HG02610 (cell line): ENCODE data around the gene LYPD6B.
"Not testable (repeated sequence)": the region's sequence is repeated elsewhere in the genome, so short reads cannot be mapped to it uniquely, and the experiment has no call there.

Source experiments
- ATAC-seq: cut with Tn5 transposase; IDR thresholded peaks from one replicate; pipeline ENCODE4 v1.9.1; 2021; ENCODE audit warnings: mild to moderate bottlenecking, moderate library complexity; ENCODE audit not compliant: unreplicated experiment

The LYPD6B gene

GRCh38 chr2:149185942-149186490 lies 147.5 kb downstream of the LYPD6B start:
- no peak for ATAC-seq

- no peak for ATAC-seq
These were observed 148.6 kb downstream of the LYPD6B start for GRCh38 chr2:149187057-149187456.

- no peak for ATAC-seq
These were observed 149.8 kb downstream of the LYPD6B start for GRCh38 chr2:149188291-149188690.

- no peak for ATAC-seq
These were observed 151.3 kb downstream of the LYPD6B start for GRCh38 chr2:149189769-149190168.

GRCh38 chr2:149191915-149192314 lies 153.4 kb downstream of the LYPD6B start:
- ATAC-seq: no peak

- ATAC-seq: no peak
These were observed 153.9 kb downstream of the LYPD6B start for GRCh38 chr2:149192427-149192826.

- no peak for ATAC-seq
These were observed 161.6 kb downstream of the LYPD6B start for GRCh38 chr2:149200109-149200520.

- no peak for ATAC-seq
These were observed 166.2 kb downstream of the LYPD6B start for GRCh38 chr2:149204686-149205085.

- ATAC-seq: no peak
These were observed 166.6 kb downstream of the LYPD6B start for GRCh38 chr2:149205143-149205542.

GRCh38 chr2:149213764-149214493 lies 175.4 kb downstream of the LYPD6B start:
- ATAC-seq: no peak

GRCh38 chr2:149218497-149218896 lies 180.0 kb downstream of the LYPD6B start:
- no peak for ATAC-seq

- ATAC-seq: no peak
These were observed 181.4 kb downstream of the LYPD6B start for GRCh38 chr2:149219856-149220255.

GRCh38 chr2:149221002-149221401 lies 182.5 kb downstream of the LYPD6B start:
- ATAC-seq: no peak

- ATAC-seq: no peak
These were observed 183.4 kb downstream of the LYPD6B start for GRCh38 chr2:149221898-149222297.

- no peak for ATAC-seq
These were observed 185.1 kb downstream of the LYPD6B start for GRCh38 chr2:149223472-149224095.

- ATAC-seq: no peak
These were observed 186.0 kb downstream of the LYPD6B start for GRCh38 chr2:149224543-149224942.

- ATAC-seq: no peak
These were observed 186.9 kb downstream of the LYPD6B start for GRCh38 chr2:149225446-149225845.

GRCh38 chr2:149226790-149227189 lies 188.3 kb downstream of the LYPD6B start:
- ATAC-seq: no peak

GRCh38 chr2:149235816-149236375 lies 197.4 kb downstream of the LYPD6B start:
- no peak for ATAC-seq

GRCh38 chr2:149236410-149236809 lies 197.9 kb downstream of the LYPD6B start:
- no peak for ATAC-seq

GRCh38 chr2:149246186-149246585 lies 207.7 kb downstream of the LYPD6B start:
- ATAC-seq: no peak

- not testable (repeated sequence) for ATAC-seq
These were observed 212.9 kb downstream of the LYPD6B start for GRCh38 chr2:149251436-149251835.
